ENCODE results near the gene ATXN1.
"Not testable (repeated sequence)": the region's sequence is repeated elsewhere in the genome, so short reads cannot be mapped to it uniquely, and the experiment has no call there.

ATXN1 gene

DNA sequence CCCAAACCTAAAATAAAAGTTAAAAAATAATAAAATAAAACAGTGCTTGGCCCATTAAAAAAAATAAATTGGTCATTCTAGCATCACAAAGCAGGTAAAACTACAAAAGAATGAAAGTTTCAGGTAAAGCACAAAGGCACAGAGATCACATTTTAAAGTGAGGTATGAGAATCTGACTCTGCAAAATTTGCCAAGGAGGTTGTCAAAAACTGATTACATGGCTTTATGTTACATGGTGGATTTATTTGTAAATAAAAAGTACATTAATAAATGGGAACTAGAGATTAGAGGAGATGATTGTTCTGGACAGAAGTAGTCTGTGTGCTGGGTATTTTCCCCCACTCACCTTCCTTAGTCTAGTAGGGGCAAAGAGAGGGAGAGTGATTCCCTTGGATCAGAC, 24.2 kb upstream of the ATXN1 start:
- Histone ChIP-seq H4K20me1 (ENCODE audit: insufficient read depth, low read length) (no peaks in the 10 kb centered on the region), H3K9me3 (ENCODE audit: insufficient read depth, low read length) (no peaks in the 10 kb centered on the region), H3K4me1 (ENCODE audit: low read length) (no peaks in the 10 kb centered on the region), H2AFZ (ENCODE audit: low read depth, low read length) (no peak overlapping the region), H3K27me3 (ENCODE audit: low read depth, low read length) (no peaks in the 10 kb centered on the region), H3K36me3 (replicated peaks; ENCODE audit: low read depth, low read length) (no peaks in the 10 kb centered on the region), H3K9ac (ENCODE audit: low read length) (no peak overlapping the region), H3K4me3 (ENCODE audit: low read length) (no peak overlapping the region), H3K79me2 (ENCODE audit: low read length) (no peaks in the 10 kb centered on the region), H3K27ac (ENCODE audit: low read length) (no peak overlapping the region), H3K4me2 (ENCODE audit: low read length) (no peak overlapping the region)
- TF ChIP-seq, protein P1, sequence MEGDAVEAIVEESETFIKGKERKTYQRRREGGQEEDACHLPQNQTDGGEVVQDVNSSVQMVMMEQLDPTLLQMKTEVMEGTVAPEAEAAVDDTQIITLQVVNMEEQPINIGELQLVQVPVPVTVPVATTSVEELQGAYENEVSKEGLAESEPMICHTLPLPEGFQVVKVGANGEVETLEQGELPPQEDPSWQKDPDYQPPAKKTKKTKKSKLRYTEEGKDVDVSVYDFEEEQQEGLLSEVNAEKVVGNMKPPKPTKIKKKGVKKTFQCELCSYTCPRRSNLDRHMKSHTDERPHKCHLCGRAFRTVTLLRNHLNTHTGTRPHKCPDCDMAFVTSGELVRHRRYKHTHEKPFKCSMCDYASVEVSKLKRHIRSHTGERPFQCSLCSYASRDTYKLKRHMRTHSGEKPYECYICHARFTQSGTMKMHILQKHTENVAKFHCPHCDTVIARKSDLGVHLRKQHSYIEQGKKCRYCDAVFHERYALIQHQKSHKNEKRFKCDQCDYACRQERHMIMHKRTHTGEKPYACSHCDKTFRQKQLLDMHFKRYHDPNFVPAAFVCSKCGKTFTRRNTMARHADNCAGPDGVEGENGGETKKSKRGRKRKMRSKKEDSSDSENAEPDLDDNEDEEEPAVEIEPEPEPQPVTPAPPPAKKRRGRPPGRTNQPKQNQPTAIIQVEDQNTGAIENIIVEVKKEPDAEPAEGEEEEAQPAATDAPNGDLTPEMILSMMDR (IDR thresholded peaks at IDR 0.05; ENCODE audit: low read depth, low read length): no peak
- TF ChIP-seq EZH2phosphoT487 (IDR thresholded peaks at IDR 0.05; ENCODE audit: low read depth): no peak

DNA sequence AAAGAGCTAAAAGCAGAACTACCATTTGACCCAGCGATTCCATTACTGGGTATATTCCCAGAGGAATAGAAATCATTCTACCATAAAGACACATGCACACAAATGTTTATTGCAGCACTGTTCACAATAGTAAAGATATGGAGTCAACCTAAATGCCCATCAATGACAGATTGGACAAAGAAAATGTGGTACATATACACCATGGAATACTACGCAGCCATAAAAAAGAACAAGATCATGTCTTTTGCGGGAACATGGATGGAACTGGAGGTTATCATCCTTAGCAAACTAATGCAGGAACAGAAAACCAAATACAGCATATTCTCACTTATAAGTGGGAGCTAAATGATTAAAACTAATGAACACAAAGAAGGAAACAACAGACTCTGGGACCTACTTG, 23.7 kb upstream of the ATXN1 start:
- H3K36me3 ChIP-seq (replicated peaks; ENCODE audit: low read depth, low read length); H3K9me3 ChIP-seq (ENCODE audit: insufficient read depth, low read length); H3K4me1 ChIP-seq (ENCODE audit: low read length); H3K4me2 ChIP-seq (ENCODE audit: low read length); H2AFZ ChIP-seq (ENCODE audit: low read depth, low read length); H3K27me3 ChIP-seq (ENCODE audit: low read depth, low read length); H3K9ac ChIP-seq (ENCODE audit: low read length); H3K27ac ChIP-seq (ENCODE audit: low read length); H4K20me1 ChIP-seq (ENCODE audit: insufficient read depth, low read length); H3K79me2 ChIP-seq (ENCODE audit: low read length); H3K4me3 ChIP-seq (ENCODE audit: low read length): not testable (repeated sequence)

DNA sequence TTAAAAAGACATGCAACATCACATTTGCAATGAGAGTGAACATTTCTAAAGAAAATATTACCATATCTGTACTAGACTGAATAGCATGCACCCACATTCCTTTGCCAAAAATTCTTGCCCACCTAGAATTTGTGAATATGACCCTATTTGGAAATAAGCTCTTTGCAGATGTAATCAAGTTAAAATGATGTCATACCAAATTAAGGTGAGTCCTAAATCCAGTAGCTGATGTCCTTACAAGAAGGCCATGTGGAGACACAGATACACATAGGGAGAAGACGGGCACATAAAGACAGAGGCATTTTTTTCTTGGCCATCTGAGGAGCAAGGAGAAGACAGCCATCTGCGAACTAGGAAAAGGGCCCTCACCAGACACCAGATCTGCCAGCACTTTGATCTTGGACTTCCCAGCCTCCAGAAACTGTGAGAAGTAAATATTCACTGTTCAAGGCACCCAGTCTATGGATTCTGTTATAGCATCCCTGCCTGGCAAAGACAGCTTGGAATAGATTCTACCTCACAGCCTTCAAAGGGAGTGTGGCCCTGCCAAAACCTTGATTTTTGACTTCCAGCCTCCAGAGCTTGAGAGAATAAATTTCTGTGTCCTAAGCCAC, 22.8 kb upstream of the ATXN1 start:
- no peak overlapping the region for H2AFZ ChIP-seq (ENCODE audit: low read depth, low read length)

DNA sequence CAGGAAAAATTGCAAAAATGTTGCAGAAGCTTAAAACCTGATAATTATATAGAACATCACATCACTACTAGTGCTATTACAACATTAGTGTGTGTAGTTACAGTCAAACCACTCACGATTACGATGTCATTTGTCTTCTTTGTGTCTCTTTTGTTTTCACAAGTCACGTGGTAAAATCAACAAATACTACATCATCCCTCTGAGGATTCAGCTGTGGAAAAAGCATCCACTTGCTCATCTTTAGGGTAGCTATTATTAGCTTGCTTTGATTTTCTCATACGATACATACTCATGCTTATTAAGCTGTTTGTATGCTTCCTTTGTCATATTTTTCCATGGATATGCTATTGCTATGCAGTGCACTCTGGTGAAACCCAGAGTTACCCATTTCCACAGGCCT, 22.2 kb upstream of the ATXN1 start:
- H3K9me3 ChIP-seq (ENCODE audit: insufficient read depth, low read length): no peaks in the 10 kb centered on the region
- H3K27ac ChIP-seq (ENCODE audit: low read length): no peak overlapping the region
- H2AFZ ChIP-seq (ENCODE audit: low read depth, low read length): no peak overlapping the region
- no peak overlapping the region for H3K4me2 ChIP-seq (ENCODE audit: low read length)
- no peaks in the 10 kb centered on the region for H3K27me3 ChIP-seq (ENCODE audit: low read depth, low read length)
- H3K4me1 ChIP-seq (ENCODE audit: low read length): no peaks in the 10 kb centered on the region
- no peaks in the 10 kb centered on the region for H3K79me2 ChIP-seq (ENCODE audit: low read length)
- no peaks in the 10 kb centered on the region for H4K20me1 ChIP-seq (ENCODE audit: insufficient read depth, low read length)
- H3K4me3 ChIP-seq (ENCODE audit: low read length): no peak overlapping the region
- TF ChIP-seq, protein P1 (IDR thresholded peaks at IDR 0.05; ENCODE audit: low read depth, low read length): no peak
- TF ChIP-seq EZH2phosphoT487 (IDR thresholded peaks at IDR 0.05; ENCODE audit: low read depth): no peak
- H3K36me3 ChIP-seq (replicated peaks; ENCODE audit: low read depth, low read length): no peaks in the 10 kb centered on the region
- no peak overlapping the region for H3K9ac ChIP-seq (ENCODE audit: low read length)

More for the DNA sequence above, 22.8 kb upstream of the ATXN1 start:
- Histone ChIP-seq H3K4me2 (ENCODE audit: low read length) (no peak overlapping the region), H3K27ac (ENCODE audit: low read length) (no peak overlapping the region), H3K9ac (ENCODE audit: low read length) (no peak overlapping the region), H3K36me3 (replicated peaks; ENCODE audit: low read depth, low read length) (no peaks in the 10 kb centered on the region), H3K4me1 (ENCODE audit: low read length) (no peaks in the 10 kb centered on the region), H4K20me1 (ENCODE audit: insufficient read depth, low read length) (no peaks in the 10 kb centered on the region), H3K4me3 (ENCODE audit: low read length) (no peak overlapping the region), H3K9me3 (ENCODE audit: insufficient read depth, low read length) (no peaks in the 10 kb centered on the region), H3K27me3 (ENCODE audit: low read depth, low read length) (no peaks in the 10 kb centered on the region), H3K79me2 (ENCODE audit: low read length) (no peaks in the 10 kb centered on the region)
- TF ChIP-seq, protein P1 (IDR thresholded peaks at IDR 0.05; ENCODE audit: low read depth, low read length): no peak
- TF ChIP-seq EZH2phosphoT487 (IDR thresholded peaks at IDR 0.05; ENCODE audit: low read depth): no peak
